Measurements from ENCODE around the gene IGF2BP2.
"Not testable (repeated sequence)": the region's sequence is repeated elsewhere in the genome, so short reads cannot be mapped to it uniquely, and the experiment has no call there.

Gene IGF2BP2

GRCh38 chr3:185797993-185798830 is 26.6 kb downstream of the IGF2BP2 start:
- no peak for DNase-seq

DNA sequence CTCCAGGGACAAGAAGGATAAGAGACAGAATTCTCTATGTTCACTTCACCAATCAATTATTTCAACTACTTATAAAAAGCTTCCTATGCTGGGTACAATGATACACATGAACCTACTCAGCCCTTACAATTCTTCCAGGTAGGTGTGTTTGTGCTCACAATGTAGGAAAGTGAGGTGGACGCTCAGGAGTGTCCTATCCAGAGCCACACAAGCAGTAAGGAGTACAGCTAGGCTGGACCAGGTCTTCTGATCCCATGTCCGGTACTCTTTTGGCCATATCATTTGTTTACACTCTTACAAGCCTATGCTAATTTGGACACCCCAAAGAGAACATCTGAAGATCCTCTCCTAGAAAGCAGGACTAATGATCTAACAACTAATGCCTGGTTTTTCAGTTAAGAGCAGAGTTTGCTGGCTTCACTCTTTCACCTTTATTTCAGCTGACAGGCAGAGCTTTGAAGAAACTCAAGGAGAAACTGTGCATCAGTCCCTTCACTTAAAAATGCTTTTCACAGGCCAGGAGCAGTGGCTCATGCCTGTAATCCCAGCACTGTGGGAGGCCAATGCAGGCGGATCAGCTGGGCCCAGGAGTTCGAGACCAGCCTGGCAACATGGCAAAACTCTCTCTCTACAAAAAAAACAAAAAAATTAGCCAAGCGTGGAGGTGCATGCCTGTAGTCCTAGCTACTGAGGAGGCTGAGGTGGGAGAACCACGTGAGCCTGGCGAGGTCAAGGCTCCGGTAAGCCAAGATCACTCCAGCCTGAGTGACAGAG is 27.5 kb downstream of the IGF2BP2 start:
- DNase-seq = no peak

DNA sequence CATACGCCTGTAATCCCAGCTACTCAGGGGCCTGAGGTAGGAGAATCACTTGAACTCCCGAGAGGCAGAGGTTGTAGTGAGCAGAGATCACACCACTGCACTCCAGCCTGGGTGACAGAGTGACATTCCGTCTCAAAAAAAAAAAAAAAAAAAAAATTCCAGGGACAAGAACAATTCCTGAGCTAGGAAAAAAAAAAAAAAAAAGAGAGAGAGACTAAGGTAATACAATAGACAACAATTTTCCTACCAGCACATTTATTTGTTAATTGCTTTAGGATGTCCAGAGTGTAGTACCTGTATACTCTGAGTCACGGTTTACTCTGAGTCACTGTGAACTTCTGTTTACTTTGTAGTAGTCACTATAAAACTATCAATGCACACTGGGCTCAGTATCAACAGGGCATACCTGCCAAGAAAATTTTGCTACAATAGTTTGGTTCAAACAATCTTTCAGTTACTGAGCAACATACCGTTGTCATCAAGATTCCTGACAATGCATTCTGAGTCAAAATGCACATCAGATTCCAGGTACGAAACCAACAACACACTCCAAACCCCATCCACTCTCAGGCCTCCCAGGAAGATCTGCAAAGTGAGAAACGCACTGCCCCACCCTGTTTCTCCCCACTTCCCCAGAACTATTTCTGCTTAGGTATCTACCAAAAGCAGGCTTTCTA is 28.3 kb downstream of the IGF2BP2 start:
- DNase-seq = no peak

GRCh38 chr3:185793381-185793780 is 31.5 kb downstream of the IGF2BP2 start:
- DNase-seq = no peak

DNA sequence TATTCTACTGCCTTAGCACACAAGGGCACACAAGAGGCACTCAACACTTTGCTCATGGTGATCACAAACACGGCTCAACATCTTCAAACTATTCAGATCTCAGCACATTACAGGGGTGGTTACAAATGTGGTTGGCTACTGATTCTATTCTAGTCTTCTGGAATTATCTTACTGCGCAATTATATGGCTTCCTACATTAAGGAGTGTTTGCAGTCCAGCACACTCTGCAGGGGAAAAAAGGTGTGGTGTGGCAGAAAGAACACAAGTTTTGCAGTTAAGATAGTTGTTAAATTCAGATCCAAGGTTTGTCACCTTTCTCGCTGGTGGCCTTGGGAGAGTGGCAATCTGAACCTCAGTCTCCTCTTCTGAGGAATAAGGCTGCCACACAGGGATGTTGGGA is 31.9 kb downstream of the IGF2BP2 start:
- DNase-seq = no peak

- no peak for DNase-seq
Observed at GRCh38 chr3:185789891-185790830, 34.7 kb downstream of the IGF2BP2 start.

GRCh38 chr3:185789134-185789533 is 35.7 kb downstream of the IGF2BP2 start:
- no peak for DNase-seq

DNA sequence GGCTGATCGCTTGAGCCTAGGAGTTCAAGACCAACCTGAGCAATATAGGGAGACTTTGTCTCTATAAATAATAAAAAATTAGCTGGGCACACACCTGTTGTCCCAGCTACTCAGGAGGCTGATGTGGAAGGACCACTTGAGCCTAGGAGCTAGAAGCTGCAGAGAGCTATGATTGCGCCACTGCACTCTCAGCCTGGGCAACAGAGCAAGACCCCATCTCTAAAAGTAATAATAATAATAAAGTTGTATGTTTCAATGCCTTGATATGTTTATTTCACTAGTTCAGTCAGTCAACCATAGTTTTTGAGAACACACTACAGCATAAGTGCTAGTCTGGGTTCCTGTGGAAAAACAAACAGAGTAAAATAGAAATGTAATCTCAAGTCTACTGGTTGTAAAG is 36.5 kb downstream of the IGF2BP2 start:
- no peak for DNase-seq

DNA sequence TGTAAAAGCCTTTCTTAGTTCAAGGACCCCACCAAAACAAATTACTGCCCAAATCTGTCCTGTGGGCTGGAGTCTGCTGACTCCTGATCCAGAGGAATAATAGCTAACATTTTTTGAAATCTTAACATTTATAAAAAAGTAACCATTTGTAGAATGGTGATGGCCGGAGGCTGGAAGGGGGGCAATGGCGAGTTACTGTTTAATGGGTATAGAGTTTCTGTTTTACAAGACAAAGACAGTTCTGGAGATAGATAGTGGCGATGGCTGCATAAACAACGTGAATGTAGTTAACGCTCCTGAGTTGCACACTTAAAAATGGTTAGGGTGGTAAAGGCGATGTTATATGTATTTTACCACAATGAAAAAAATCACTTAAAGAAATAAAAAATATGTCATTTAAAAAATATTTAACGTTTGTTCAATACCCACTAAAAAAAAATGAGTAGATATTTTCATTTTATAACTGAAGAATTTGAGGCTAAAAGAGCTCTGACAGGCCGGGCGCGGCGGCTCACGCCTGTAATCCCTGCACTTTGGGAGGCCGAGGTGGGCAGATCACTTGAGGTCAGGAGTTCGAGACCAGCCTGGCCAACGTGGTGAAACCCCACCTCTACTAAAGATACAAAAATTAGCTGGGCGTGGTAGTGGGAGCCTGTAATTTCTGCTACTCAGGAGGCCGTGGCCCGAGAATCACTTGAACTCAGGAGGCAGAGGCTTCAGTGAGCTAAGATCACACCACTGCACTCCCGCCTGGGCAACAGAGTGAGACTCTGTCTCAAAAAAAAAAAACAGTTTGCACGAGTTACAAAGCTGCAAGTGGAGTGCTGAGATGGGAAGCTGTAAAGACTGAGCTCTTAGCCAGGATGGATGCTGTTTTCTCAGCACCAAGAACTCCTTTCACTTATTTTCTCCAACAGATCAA is 37.6 kb downstream of the IGF2BP2 start:
- no peak for DNase-seq

GRCh38 chr3:185786258-185786657 is 38.6 kb downstream of the IGF2BP2 start:
- DNase-seq = not testable (repeated sequence)

DNA sequence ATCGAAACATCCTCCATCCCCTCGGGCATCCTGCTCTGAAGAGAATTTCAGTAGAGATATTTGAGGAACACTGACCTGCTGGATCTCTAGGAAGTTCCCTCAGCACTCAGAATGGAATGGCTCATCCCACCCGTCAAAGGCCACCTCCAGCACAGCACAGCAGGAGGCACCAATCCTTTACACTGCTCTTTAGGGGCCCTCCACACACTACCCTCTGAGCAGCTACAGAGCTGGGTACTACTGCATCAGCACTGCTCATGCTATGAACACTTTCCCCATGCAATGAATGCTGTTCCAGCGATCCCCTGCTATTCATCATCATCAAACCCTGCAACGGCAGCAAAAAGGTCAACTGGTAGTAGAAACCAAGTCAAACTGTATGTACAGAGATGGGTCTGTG is 40.5 kb downstream of the IGF2BP2 start:
- DNase-seq = no peak

DNA sequence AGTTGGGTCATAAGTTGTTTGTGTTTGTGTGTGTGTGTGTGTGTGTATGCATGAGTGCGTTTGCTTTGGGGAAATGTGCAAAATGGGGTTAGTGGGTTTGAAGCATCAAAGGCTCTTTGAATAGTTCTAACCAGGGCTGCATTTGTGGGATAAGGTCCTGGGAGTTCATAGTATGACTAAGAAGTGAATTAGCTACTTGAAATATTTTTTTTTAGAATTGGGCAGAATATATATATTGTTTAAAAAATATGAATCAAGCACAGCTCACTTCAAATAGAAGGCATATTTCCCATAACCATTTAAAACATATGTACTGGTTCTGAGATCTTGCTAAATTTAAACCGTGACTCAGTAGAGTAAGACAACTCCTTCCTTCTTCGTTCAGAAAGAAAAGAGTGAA is 43.1 kb downstream of the IGF2BP2 start:
- DNase-seq = no peak

- DNase-seq = no peak
Observed at GRCh38 chr3:185779461-185779860, 45.4 kb downstream of the IGF2BP2 start.

- no peak for DNase-seq
Observed at GRCh38 chr3:185778821-185779220, 46.0 kb downstream of the IGF2BP2 start.

- DNase-seq = no peak
Observed at GRCh38 chr3:185778094-185778493, 46.7 kb downstream of the IGF2BP2 start.

GRCh38 chr3:185770109-185770508 is 54.7 kb downstream of the IGF2BP2 start:
- DNase-seq = no peak

- DNase-seq = peak; percentile 35
Observed at GRCh38 chr3:185768578-185768982, 56.3 kb downstream of the IGF2BP2 start.

- no peak for DNase-seq
Observed at GRCh38 chr3:185767002-185767688, 57.7 kb downstream of the IGF2BP2 start.

DNA sequence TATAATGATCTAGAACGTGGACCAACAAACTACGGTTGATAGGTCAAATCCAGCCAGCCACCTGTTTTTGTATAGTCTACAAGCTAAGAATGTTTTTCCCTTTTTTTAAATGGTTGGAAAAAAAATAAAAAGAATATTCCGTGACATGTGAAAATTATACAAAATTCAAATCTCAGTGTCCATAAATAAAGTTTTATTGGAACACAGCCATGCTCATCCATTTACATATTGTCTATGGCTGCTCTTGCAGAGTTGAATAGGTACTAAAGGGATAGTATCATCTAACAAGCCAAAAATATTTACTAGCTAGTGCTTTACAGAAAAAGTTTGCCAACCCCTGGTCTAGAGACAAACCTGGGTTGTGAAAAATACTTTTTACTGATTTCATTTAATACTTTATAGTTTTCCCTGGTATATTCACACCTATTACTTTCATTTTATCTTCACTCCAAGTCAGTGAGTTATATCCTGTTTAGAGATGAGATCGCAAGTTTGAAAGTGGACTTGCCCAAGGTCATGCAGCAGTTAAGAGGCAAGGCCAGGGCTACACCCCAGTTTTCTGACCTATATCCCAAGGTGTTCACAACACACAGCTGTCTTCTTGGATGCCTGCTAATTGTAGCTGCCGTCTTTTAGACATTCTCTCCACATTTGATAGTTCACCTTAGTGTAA is 58.4 kb downstream of the IGF2BP2 start:
- DNase-seq = no peak

GRCh38 chr3:185764980-185765370 is 59.9 kb downstream of the IGF2BP2 start:
- no peak for DNase-seq
